Activated CD4-positive, alpha-beta T cell treated with anti-CD3 and anti-CD28 coated beads, Interleukin-2, amount 10 ng/mL, durations not matched to agents 24 days and 14 days (primary cell): ENCODE data around the gene NIPAL3. TPM values are rescaled to one million over a fixed set of nuclear protein-coding genes. Genes with fewer than 3 reads are reported as not detected.
"Not testable (repeated sequence)": the region's sequence is repeated elsewhere in the genome, so short reads cannot be mapped to it uniquely, and the experiment has no call there.

Source experiments
- DNase-seq: peaks from one replicate; pipeline ENCODE4 v3.0.0; 2022
- H3K27ac Mint-ChIP-seq: one replicate; pipeline ENCODE4 v1.8.0; 2022; ENCODE audit warnings: mild to moderate bottlenecking, mixed read lengths
- H3K27me3 Mint-ChIP-seq: one replicate; pipeline ENCODE4 v1.8.0; 2022; ENCODE audit warnings: mixed read lengths
- H3K36me3 Mint-ChIP-seq: one replicate; pipeline ENCODE4 v1.8.0; 2022; ENCODE audit warnings: low read depth, mild to moderate bottlenecking, mixed read lengths
- H3K4me1 Mint-ChIP-seq: one replicate; pipeline ENCODE4 v1.8.0; 2021; ENCODE audit warnings: mixed read lengths
- H3K4me3 Mint-ChIP-seq: one replicate; pipeline ENCODE4 v1.8.0; 2022; ENCODE audit warnings: mild to moderate bottlenecking, moderate library complexity, mixed read lengths
- H3K9me3 Mint-ChIP-seq: one replicate; pipeline ENCODE4 v1.8.0; 2021; ENCODE audit warnings: mixed read lengths
- intact Hi-C: fragments of 100-400 bp; cut with micrococcal nuclease; formaldehyde crosslinking; loops from one replicate; pipeline ENCODE4 v1.15.1; 2023
- total RNA-seq: library from RNA; stranded (reverse); gene quantifications from 2 replicates; pipeline ENCODE4 v1.2.3, GENCODE V29; 2022

The NIPAL3 gene
- total RNA-seq, 1 donor from 2014 or later = 26.3 TPM

DNA sequence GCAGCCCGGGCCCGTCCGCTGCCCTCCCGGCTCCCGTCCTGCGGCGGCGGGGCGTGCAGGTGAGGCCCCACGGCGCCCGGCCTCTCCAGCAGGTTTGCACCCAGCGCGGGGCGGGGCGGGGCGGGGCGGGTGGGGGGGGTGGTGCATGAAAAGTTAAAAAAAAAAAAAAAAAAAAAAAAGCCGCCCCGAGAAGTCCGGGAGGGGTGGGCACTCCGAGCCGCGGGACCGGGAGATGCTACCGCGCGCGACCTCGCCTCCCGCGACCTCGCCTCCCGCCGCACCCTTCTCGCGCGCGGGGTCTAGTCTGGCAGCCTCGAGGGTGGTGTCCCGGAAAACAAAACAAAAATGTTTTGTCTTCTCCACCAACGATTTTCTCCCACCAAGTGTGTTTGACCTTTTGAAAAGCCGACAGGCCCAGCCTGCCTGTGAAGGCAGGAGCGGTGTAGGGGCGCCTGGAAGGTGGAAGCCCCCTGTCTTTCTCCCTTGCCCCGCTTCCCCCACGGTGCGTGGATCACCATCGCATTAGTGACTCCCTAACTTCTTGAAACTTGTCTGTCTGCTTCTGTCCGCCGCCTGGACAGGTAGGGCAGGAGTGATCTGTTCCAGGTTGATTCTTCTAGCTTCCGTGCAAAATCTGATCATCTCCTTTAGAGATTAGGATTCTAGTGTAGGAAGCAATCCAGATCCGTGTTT, 87.6 kb downstream of the NIPAL3 start:
- peak overlapping the region; percentile 97 for H3K27ac Mint-ChIP-seq

DNA sequence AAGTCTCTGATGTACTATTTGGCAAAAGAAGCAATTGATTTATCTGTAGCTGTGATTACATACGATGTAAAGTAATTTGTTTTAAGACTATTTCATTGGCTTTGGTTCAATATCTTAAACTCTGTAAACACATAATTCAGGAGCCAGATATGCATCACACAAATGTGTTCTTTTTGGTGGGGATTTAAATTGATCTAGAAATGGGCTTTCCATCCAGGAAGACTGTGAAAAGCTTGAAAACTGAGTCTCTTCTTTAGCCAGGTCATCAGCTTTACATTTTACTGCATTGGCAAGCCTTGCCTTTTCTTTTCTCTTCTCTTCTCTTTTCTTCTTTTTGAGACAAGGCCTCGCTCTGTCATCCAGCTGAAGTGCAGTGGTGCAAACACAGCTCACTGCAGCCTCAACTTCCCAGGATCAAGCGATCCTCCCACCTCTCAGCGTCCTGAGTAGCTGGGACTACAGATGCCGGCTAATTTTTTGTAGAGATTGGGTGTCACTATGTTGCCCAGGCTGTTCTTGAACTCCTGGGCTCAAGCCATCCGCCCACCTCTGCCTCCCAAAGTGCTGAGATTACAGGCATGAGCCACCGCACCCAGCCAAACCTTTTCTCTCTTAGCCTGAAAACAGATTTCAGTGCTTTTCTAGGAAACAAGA, 88.4 kb downstream of the NIPAL3 start:
- peak overlapping the region; percentile 97 for H3K27ac Mint-ChIP-seq
- peak overlapping the region; percentile 95 for H3K4me3 Mint-ChIP-seq
- peaks cover 3% of the 10 kb centered on the region for H3K9me3 Mint-ChIP-seq
- peaks cover 15% of the 10 kb centered on the region for H3K36me3 Mint-ChIP-seq
- intact Hi-C loops = loop anchor here (10.0 kb wide), 1 partner anchor 529 kb away; no protein-coding TSS in a partner anchor
- peaks cover 71% of the 10 kb centered on the region for H3K4me1 Mint-ChIP-seq
- DNase-seq = peak; percentile 73
- H3K27me3 Mint-ChIP-seq = no peaks in the 10 kb centered on the region

More for the DNA sequence above, 87.6 kb downstream of the NIPAL3 start:
- Mint-ChIP-seq H3K27me3 (no peaks in the 10 kb centered on the region), H3K4me3 (peak overlapping the region; percentile 95), H3K4me1 (peaks cover 70% of the 10 kb centered on the region), H3K36me3 (peaks cover 9% of the 10 kb centered on the region), H3K9me3 (peaks cover 6% of the 10 kb centered on the region)
- intact Hi-C loops = loop anchor here (10.0 kb wide), 1 partner anchor 528 kb away; no protein-coding TSS in a partner anchor
- peak; percentile 87 for DNase-seq

GRCh38 chr1:24504560-24504959, 89.0 kb downstream of the NIPAL3 start:
- Mint-ChIP-seq H3K4me1 (peaks cover 71% of the 10 kb centered on the region), H3K4me3 (peak overlapping the region; percentile 95), H3K27me3 (no peaks in the 10 kb centered on the region), H3K9me3 (no peaks in the 10 kb centered on the region), H3K36me3 (peaks cover 17% of the 10 kb centered on the region), H3K27ac (peak overlapping the region; percentile 97)
- peak; percentile 54 for DNase-seq
- intact Hi-C loops = loop anchor here (10.0 kb wide), 1 partner anchor 530 kb away; no protein-coding TSS in a partner anchor

GRCh38 chr1:24505816-24506215, 90.2 kb downstream of the NIPAL3 start:
- peaks cover 27% of the 10 kb centered on the region for H3K36me3 Mint-ChIP-seq
- peak overlapping the region; percentile 74 for H3K4me3 Mint-ChIP-seq
- H3K4me1 Mint-ChIP-seq = peaks cover 74% of the 10 kb centered on the region
- peak overlapping the region; percentile 89 for H3K27ac Mint-ChIP-seq
- intact Hi-C loops = loop anchor here (10.0 kb wide), 1 partner anchor 531 kb away; no protein-coding TSS in a partner anchor
- no peak for DNase-seq
- no peaks in the 10 kb centered on the region for H3K27me3 Mint-ChIP-seq
- H3K9me3 Mint-ChIP-seq = no peaks in the 10 kb centered on the region

DNA sequence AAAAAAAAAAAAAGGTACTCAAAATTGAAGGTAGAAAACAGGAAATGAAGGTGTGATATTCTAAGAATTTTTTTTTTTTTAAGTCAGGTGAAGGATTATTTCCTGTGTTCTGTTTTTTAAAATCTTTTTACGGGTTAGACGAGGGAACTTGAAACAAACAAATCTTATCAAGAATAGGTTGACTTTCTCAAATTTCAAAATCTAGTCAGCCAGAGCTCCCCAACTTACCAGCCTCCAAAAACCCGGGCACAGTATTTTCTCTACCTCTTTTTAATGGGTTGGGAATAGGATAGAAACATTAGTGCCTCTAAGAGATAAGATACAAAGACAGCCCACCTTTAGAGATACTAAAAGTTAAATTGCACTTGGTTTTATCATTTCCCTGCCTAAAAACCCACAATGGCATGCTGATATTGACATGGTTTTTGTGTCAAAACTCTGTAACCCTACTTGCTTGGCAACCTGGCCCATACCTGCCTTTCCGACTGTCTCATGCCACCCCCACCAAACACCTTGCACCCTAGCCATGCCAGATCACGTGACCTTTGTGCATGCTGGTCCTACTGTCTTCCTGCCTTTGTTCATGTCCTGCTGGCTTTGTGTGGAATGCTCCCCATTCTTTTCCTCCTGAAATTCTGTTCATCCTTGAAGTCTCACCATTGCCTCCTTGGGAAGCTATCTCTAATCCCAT, 91.2 kb downstream of the NIPAL3 start:
- Mint-ChIP-seq H3K27ac (peak overlapping the region; percentile 88), H3K27me3 (no peaks in the 10 kb centered on the region), H3K9me3 (no peaks in the 10 kb centered on the region), H3K4me1 (peaks cover 69% of the 10 kb centered on the region), H3K36me3 (peaks cover 34% of the 10 kb centered on the region), H3K4me3 (peak overlapping the region; percentile 74)
- peak; percentile 72 for DNase-seq
- intact Hi-C loops = loop anchor here (10.0 kb wide), 1 partner anchor 532 kb away; no protein-coding TSS in a partner anchor

- Mint-ChIP-seq H3K27me3 (no peaks in the 10 kb centered on the region), H3K4me1 (peaks cover 65% of the 10 kb centered on the region), H3K4me3 (peak overlapping the region; percentile 74), H3K9me3 (no peaks in the 10 kb centered on the region), H3K27ac (peak overlapping the region; percentile 88), H3K36me3 (peaks cover 35% of the 10 kb centered on the region)
- peak; percentile 76 for DNase-seq
- intact Hi-C loops = loop anchor here (10.0 kb wide), 1 partner anchor 533 kb away; no protein-coding TSS in a partner anchor
These were observed 91.8 kb downstream of the NIPAL3 start for GRCh38 chr1:24507405-24507804.

GRCh38 chr1:24508911-24509310, 93.3 kb downstream of the NIPAL3 start:
- peaks cover 37% of the 10 kb centered on the region for H3K36me3 Mint-ChIP-seq
- intact Hi-C loops = loop anchor here (10.0 kb wide), 1 partner anchor 534 kb away; no protein-coding TSS in a partner anchor
- H3K4me1 Mint-ChIP-seq = peaks cover 62% of the 10 kb centered on the region
- H3K27ac Mint-ChIP-seq = no peak overlapping the region
- H3K27me3 Mint-ChIP-seq = no peaks in the 10 kb centered on the region
- no peak overlapping the region for H3K4me3 Mint-ChIP-seq
- H3K9me3 Mint-ChIP-seq = no peaks in the 10 kb centered on the region
- DNase-seq = no peak

DNA sequence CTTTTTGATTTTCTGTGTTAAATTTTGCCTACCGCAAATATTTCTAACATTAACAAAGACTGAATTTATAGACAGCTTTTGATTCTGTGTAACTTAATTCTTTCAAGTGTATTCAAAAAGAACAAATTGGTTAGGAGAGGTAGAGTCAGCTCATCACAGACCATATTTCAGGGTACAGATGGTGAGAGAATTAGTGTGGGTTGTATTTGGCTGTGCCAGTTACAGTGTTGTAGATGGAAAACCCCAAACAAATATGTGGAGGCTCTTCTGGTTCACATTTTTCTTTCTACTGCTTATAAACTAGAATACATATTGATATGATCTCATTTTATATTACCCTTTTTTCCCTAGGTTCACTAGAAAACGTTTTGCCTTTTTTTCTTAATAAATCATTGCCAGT, 98.1 kb downstream of the NIPAL3 start:
- Mint-ChIP-seq H3K4me3 (no peak overlapping the region), H3K9me3 (no peaks in the 10 kb centered on the region), H3K27me3 (no peaks in the 10 kb centered on the region), H3K4me1 (peaks cover 33% of the 10 kb centered on the region), H3K27ac (no peak overlapping the region), H3K36me3 (peaks cover 49% of the 10 kb centered on the region)
- intact Hi-C loops = no loop called here
- no peak for DNase-seq

GRCh38 chr1:24514946-24515345, 99.3 kb downstream of the NIPAL3 start:
- H3K27me3 Mint-ChIP-seq = no peaks in the 10 kb centered on the region

GRCh38 chr1:24515671-24516209, 100.1 kb downstream of the NIPAL3 start:
- Mint-ChIP-seq H3K4me1 (peaks cover 17% of the 10 kb centered on the region), H3K36me3 (peaks cover 48% of the 10 kb centered on the region)
- DNase-seq, H3K27me3 Mint-ChIP-seq, intact Hi-C loops, H3K27ac Mint-ChIP-seq, H3K4me3 Mint-ChIP-seq, H3K9me3 Mint-ChIP-seq: not testable (repeated sequence)

More at GRCh38 chr1:24514946-24515345, 99.3 kb downstream of the NIPAL3 start:
- H3K27ac Mint-ChIP-seq = no peak overlapping the region
- DNase-seq = no peak
- intact Hi-C loops = no loop called here
- peaks cover 25% of the 10 kb centered on the region for H3K4me1 Mint-ChIP-seq
- peaks cover 46% of the 10 kb centered on the region for H3K36me3 Mint-ChIP-seq
- H3K9me3 Mint-ChIP-seq = no peaks in the 10 kb centered on the region
- H3K4me3 Mint-ChIP-seq = no peak overlapping the region

GRCh38 chr1:24516506-24516905, 100.9 kb downstream of the NIPAL3 start:
- H3K36me3 Mint-ChIP-seq = peaks cover 44% of the 10 kb centered on the region
- no peak overlapping the region for H3K4me3 Mint-ChIP-seq
- H3K27ac Mint-ChIP-seq = no peak overlapping the region

DNA sequence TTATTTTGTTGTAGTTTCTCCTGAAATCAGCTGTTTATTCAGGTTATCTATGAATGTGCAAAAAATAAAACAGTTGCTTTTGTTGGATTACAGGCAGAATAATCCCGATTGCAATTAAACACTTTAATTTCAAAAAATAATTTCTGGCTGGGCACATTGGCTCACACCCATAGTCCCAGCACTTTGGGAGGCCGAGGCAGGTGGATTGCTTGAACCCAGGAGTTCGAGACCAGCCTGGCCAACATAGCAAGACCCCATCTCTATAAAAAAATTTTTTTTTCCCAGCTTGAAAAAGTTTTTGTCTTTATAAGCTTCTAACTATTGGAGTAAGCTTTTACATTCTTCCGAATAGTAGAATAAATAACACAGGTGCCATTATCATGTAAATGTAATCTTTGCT, 102.3 kb downstream of the NIPAL3 start:
- DNase-seq = no peak
- Mint-ChIP-seq H3K4me3 (no peak overlapping the region), H3K4me1 (peaks cover 11% of the 10 kb centered on the region), H3K27ac (no peak overlapping the region), H3K27me3 (no peaks in the 10 kb centered on the region), H3K36me3 (peaks cover 44% of the 10 kb centered on the region), H3K9me3 (peaks cover 5% of the 10 kb centered on the region)
- intact Hi-C loops = no loop called here

More at GRCh38 chr1:24516506-24516905, 100.9 kb downstream of the NIPAL3 start:
- Mint-ChIP-seq H3K27me3 (no peaks in the 10 kb centered on the region), H3K9me3 (peaks cover 5% of the 10 kb centered on the region), H3K4me1 (peaks cover 15% of the 10 kb centered on the region)
- intact Hi-C loops = no loop called here
- DNase-seq = no peak

- H3K27ac Mint-ChIP-seq, intact Hi-C loops, H3K4me3 Mint-ChIP-seq, H3K27me3 Mint-ChIP-seq, H3K9me3 Mint-ChIP-seq, DNase-seq: not testable (repeated sequence)
- Mint-ChIP-seq H3K4me1 (peaks cover 12% of the 10 kb centered on the region), H3K36me3 (peaks cover 47% of the 10 kb centered on the region)
These were observed 104.7 kb downstream of the NIPAL3 start for GRCh38 chr1:24520282-24520681.
